Colonic mucosa (tissue), 4 donors: ENCODE data around the gene CFAP69. TPM values are rescaled to one million over a fixed set of nuclear protein-coding genes. Genes with fewer than 3 reads are reported as not detected.

Source experiments
- DNase-seq: peaks from one replicate; pipeline ENCODE4 v3.0.0-alpha.2; 2020
- H3K27ac ChIP-seq: fragments of 200-600 bp; one replicate; pipeline ENCODE4 v1.8.0; 2021
- H3K27me3 ChIP-seq: fragments of 200-600 bp; one replicate; pipeline ENCODE4 v1.8.0; 2021
- H3K36me3 ChIP-seq: fragments of 200-600 bp; one replicate; pipeline ENCODE4 v1.8.0; 2021
- H3K4me1 ChIP-seq: fragments of 200-600 bp; one replicate; pipeline ENCODE4 v1.8.0; 2021; ENCODE audit warnings: mild to moderate bottlenecking
- H3K4me3 ChIP-seq: fragments of 200-600 bp; one replicate; pipeline ENCODE4 v1.8.0; 2021
- H3K9ac ChIP-seq, 2 donors: one replicate each; pipeline ENCODE4 v1.7.0; 2013; ENCODE audit warnings: control low read depth in 2 of 2, low read depth in 2 of 2, low read length in 2 of 2
- H3K9me3 ChIP-seq: fragments of 200-600 bp; one replicate; pipeline ENCODE4 v1.8.0; 2021
- intact Hi-C: fragments of 100-400 bp; cut with DNase I; formaldehyde crosslinking; loops from one replicate; pipeline ENCODE4 v1.14.1; 2022
- total RNA-seq, 2 donors: library from RNA; stranded (reverse); fragmentation: NEBNext Ultra II Directional in 1 of 2; extraction: Animal tissue kit (Norgen Biotek cat#: 25700) in 1 of 2; gene quantifications; one replicate each; pipeline ENCODE4 v1.2.1, GENCODE V29; 2021
- TF ChIP-seq, protein P1 (sequence below): fragments of 200-600 bp; IDR thresholded peaks from one replicate; pipeline ENCODE4 v1.8.0; 2022; ENCODE audit warnings: antibody characterized with exemption, mild to moderate bottlenecking
- donor health status: healthy.
- donor health status: DM: no; HTN: no; CAD: no.
- donor health status: DM: no; HTN: no; CAD: no.

The CFAP69 gene
- total RNA-seq, 2 donors from 2014 or later, result 3.6 to 4.2 TPM

DNA sequence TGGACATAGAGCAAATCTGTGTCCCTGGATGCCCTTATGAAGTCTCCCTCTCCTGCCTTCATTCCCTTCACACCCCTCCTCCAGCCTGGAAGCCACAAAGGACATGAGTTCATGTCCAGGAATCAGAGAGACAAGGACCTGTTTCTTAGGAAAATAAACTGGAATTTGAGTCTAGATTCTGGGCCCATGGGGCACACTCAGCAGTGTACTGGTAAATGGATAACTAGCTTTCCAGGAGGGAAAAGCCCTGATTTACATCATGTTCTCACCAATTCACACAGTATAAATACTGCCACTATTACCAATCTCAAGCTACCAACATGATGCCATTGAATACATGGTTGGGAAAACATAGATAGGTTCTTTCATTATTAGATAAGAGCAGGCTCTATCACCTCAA is 66.2 kb downstream of the CFAP69 start:
- Histone ChIP-seq H3K9ac (no peak overlapping the region), H3K4me3 (no peak overlapping the region), H3K27ac (no peak overlapping the region), H3K36me3 (no peaks in the 10 kb centered on the region), H3K4me1 (no peaks in the 10 kb centered on the region), H3K27me3 (no peaks in the 10 kb centered on the region), H3K9me3 (no peaks in the 10 kb centered on the region)
- intact Hi-C loops, result no loop called here
- no peak for DNase-seq
- TF ChIP-seq, protein P1, sequence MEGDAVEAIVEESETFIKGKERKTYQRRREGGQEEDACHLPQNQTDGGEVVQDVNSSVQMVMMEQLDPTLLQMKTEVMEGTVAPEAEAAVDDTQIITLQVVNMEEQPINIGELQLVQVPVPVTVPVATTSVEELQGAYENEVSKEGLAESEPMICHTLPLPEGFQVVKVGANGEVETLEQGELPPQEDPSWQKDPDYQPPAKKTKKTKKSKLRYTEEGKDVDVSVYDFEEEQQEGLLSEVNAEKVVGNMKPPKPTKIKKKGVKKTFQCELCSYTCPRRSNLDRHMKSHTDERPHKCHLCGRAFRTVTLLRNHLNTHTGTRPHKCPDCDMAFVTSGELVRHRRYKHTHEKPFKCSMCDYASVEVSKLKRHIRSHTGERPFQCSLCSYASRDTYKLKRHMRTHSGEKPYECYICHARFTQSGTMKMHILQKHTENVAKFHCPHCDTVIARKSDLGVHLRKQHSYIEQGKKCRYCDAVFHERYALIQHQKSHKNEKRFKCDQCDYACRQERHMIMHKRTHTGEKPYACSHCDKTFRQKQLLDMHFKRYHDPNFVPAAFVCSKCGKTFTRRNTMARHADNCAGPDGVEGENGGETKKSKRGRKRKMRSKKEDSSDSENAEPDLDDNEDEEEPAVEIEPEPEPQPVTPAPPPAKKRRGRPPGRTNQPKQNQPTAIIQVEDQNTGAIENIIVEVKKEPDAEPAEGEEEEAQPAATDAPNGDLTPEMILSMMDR, result no peak

DNA sequence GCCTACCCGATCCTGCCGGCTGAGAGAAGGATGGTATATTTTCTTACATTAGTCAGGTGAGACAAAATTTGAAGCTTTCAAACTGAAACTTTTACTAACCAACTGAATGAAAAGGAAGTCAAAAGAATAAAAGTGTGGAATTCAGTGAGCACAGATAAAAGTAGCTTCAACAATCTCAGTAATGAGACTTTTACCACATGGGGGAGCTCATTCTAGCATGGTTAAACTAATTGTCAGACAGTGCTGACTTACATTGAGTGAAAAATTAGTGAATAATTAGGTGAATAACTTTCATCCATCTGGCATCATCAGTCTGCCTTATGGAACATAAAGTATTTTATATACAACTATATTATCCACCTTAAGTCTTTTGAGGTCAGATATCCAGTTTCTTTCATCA is 67.8 kb downstream of the CFAP69 start:
- Histone ChIP-seq H3K36me3 (no peaks in the 10 kb centered on the region), H3K9me3 (no peaks in the 10 kb centered on the region), H3K4me1 (no peaks in the 10 kb centered on the region), H3K27ac (no peak overlapping the region), H3K9ac (no peak overlapping the region), H3K27me3 (no peaks in the 10 kb centered on the region), H3K4me3 (no peak overlapping the region)
- TF ChIP-seq, protein P1, result no peak
- DNase-seq, result no peak
- intact Hi-C loops, result no loop called here

DNA sequence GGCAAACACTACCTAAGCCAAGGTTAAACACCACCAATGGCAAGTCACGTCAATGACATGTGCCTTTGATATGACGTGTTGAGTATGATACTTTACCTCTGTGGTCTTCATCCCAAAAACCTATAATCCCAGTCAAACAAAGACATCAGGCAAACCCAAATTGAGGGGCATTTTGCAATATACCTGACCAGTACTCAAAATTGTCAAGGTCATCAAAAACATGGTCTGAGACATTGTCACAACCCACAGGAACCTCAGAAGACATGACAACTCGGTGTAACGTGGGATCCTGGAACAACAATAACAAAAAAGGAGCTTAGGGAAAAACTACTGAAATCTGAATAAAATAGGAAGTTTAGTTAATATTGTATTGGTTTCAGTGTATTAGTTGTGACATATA is 68.9 kb downstream of the CFAP69 start:
- H3K4me1 ChIP-seq, result no peaks in the 10 kb centered on the region
- H3K27me3 ChIP-seq, result no peaks in the 10 kb centered on the region
- no peak overlapping the region for H3K27ac ChIP-seq
- intact Hi-C loops, result no loop called here
- H3K9me3 ChIP-seq, result no peaks in the 10 kb centered on the region
- H3K36me3 ChIP-seq, result no peaks in the 10 kb centered on the region
- TF ChIP-seq, protein P1, result no peak
- no peak overlapping the region for H3K4me3 ChIP-seq
- no peak overlapping the region for H3K9ac ChIP-seq
- no peak for DNase-seq

DNA sequence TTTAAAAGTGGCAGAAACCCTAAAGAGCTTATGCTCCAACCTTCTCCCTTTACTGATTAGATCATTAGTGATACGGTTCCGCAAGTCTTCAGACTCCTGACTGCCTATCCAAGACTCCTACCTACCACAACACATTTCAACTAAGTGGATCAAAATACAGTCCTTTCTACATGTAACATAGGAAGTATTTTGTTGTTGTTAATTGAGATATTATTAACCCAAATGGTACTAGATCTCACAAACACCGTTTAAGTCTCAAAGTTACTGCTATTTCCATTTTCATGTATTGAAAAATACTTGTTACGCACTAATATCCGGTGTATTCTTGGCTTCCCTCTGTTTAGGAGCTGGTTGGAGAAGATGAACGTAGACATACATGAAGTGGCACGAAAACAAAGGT is 75.0 kb downstream of the CFAP69 start:
- DNase-seq, result no peak
- Histone ChIP-seq H3K36me3 (no peaks in the 10 kb centered on the region), H3K4me1 (peaks cover 5% of the 10 kb centered on the region), H3K27ac (no peak overlapping the region), H3K9ac (no peak overlapping the region), H3K4me3 (no peak overlapping the region), H3K27me3 (peaks cover 22% of the 10 kb centered on the region), H3K9me3 (no peaks in the 10 kb centered on the region)
- intact Hi-C loops, result no loop called here
- TF ChIP-seq, protein P1, result no peak

DNA sequence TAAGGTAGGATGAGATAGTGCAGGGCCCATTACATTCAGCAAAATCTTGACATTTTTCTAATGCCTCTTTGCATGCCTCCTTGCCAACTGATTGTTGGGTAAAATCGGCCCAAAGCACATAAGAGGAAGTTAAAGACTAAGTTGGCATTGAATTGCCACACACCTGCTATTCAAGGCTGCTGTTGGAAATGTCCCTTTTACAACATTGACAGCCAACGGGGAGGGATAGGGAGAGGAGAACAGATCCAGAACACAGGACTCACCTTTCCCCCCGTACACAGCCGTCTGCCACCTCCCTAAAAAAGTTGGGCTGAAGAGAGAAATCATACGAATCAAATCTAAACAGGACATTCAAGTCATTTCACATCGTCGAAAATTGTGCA is 75.4 kb downstream of the CFAP69 start:
- Histone ChIP-seq H3K4me1 (peaks cover 5% of the 10 kb centered on the region), H3K27me3 (peaks cover 22% of the 10 kb centered on the region), H3K27ac (no peak overlapping the region), H3K4me3 (no peak overlapping the region), H3K36me3 (no peaks in the 10 kb centered on the region), H3K9ac (no peak overlapping the region), H3K9me3 (no peaks in the 10 kb centered on the region)
- TF ChIP-seq, protein P1, result no peak
- intact Hi-C loops, result no loop called here
- DNase-seq, result no peak
